K562 (cell line): ENCODE data around the gene MYOG. TPM values are rescaled to one million over a fixed set of nuclear protein-coding genes. Genes with fewer than 3 reads are reported as not detected.

Source experiments
- ATAC-seq: fragments of 200-7000 bp; cut with Tn5 transposase; 3 replicates; pipeline ENCODE4 v1.9.1; 2020; ENCODE audit warnings: moderate library complexity
- BruUV-seq: library from RNA; stranded (reverse); fragments of 400-500 nt; replicated peaks from 2 replicates; lab custom pipeline; 2021; lab: Mats Ljungman, UMichigan
- CTCF ChIA-PET: fragments of 300-600 bp; formaldehyde crosslinking; extraction: SDS; loops from one replicate; lab custom pipeline; 2021; ENCODE audit warnings: low intra/inter-chr PET ratio; lab: Yijun Ruan, JAX
- POLR2A ChIA-PET: fragments of 300-600, 350-650 bp; sonication (Branson Sonifier 250); formaldehyde crosslinking; extraction: SDS; loops from one replicate; lab custom pipeline; 2021; ENCODE audit warnings: antibody characterized with exemption, inconsistent platforms; lab: Yijun Ruan, JAX
- DNase-seq, 4 experiments: peaks; one replicate each; pipeline versions ENCODE4 v3.0.0 to v3.0.0-alpha.2; 2011 to 2018; ENCODE audit warnings: low spot score in 3 of 4, mixed read lengths in 3 of 4; ENCODE audit errors: extremely low read depth in 1 of 4
- FAIRE-seq: peaks from 2 replicates; lab custom pipeline; 2011; peaks lifted over from hg19 to GRCh38; lab: Jason Lieb, UNC
- H2AFZ ChIP-seq: 2 replicates; pipeline ENCODE4 v1.6.0; 2011; ENCODE audit warnings: low read depth, low read length, control low read depth, inconsistent platforms
- H3K27ac ChIP-seq: fragments of 200-600 bp; 3 replicates; pipeline ENCODE4 v1.8.0; 2011; ENCODE audit warnings: low read depth, mild to moderate bottlenecking, control low read depth, inconsistent platforms, low read length, moderate library complexity, mixed read lengths; ENCODE audit errors: extremely low read depth
- H3K27me3 ChIP-seq, 2 experiments: fragments of 300-600 bp in 1 of 2; 2 replicates in 1 of 2; 3 replicates in 1 of 2; pipeline versions ENCODE4 v1.6.0 to v1.8.0; 2011; ENCODE audit warnings: inconsistent platforms in 2 of 2, low read length in 2 of 2, mild to moderate bottlenecking in 1 of 2, mixed read lengths in 1 of 2, moderate library complexity in 1 of 2; ENCODE audit not compliant: control insufficient read depth in 2 of 2, insufficient read depth in 2 of 2
- H3K36me3 ChIP-seq: fragments of 300-600 bp; 3 replicates; pipeline ENCODE4 v1.8.0; 2011; ENCODE audit warnings: mild to moderate bottlenecking, low read length, inconsistent platforms; ENCODE audit not compliant: control insufficient read depth, insufficient read depth
- H3K4me1 ChIP-seq, 2 experiments: fragments of 200-600 bp in 1 of 2; replicated peaks in 1 of 2; 2 replicates in 1 of 2; 3 replicates in 1 of 2; pipeline versions ENCODE4 v1.5.1 to v1.8.0; 2011; ENCODE audit warnings: inconsistent platforms in 2 of 2, low read length in 2 of 2, mild to moderate bottlenecking in 1 of 2, mixed read lengths in 1 of 2, moderate library complexity in 1 of 2; ENCODE audit not compliant: control insufficient read depth in 2 of 2, insufficient read depth in 2 of 2
- H3K4me2 ChIP-seq: 2 replicates; pipeline ENCODE4 v1.6.1; 2011; ENCODE audit warnings: low read length, control low read depth, inconsistent platforms, mixed read lengths; ENCODE audit not compliant: insufficient read depth
- H3K4me3 ChIP-seq: fragments of 200-600 bp; sonication (generic), shearing (Covaris generic); 2 replicates; pipeline ENCODE4 v1.5.1; 2016; ENCODE audit warnings: control low read depth, inconsistent platforms
- H3K79me2 ChIP-seq: fragments of 200-600 bp; 3 replicates; pipeline ENCODE4 v1.8.0; 2011; ENCODE audit warnings: low read length, inconsistent platforms; ENCODE audit not compliant: control insufficient read depth, insufficient read depth
- H3K9ac ChIP-seq, 2 experiments: 2 replicates each; pipeline versions ENCODE4 v1.6.0 to v1.6.1; 2011; ENCODE audit warnings: low read depth in 2 of 2, low read length in 2 of 2, control low read depth in 1 of 2, inconsistent platforms in 1 of 2, mild to moderate bottlenecking in 1 of 2, mixed read lengths in 1 of 2; ENCODE audit not compliant: insufficient read depth in 1 of 2
- H3K9me1 ChIP-seq: one replicate; pipeline ENCODE4 v1.6.0; 2011; ENCODE audit warnings: inconsistent platforms, mild to moderate bottlenecking, low read length, moderate library complexity; ENCODE audit not compliant: control insufficient read depth, insufficient read depth
- H3K9me3 ChIP-seq: replicated peaks from 2 replicates; pipeline ENCODE4 v1.5.1; 2011; ENCODE audit warnings: low read depth, low read length, inconsistent platforms; ENCODE audit not compliant: control insufficient read depth, insufficient read depth
- H4K20me1 ChIP-seq: replicated peaks from 2 replicates; pipeline ENCODE4 v1.6.1; 2011; ENCODE audit warnings: low read length, inconsistent platforms, mixed read lengths; ENCODE audit not compliant: control insufficient read depth, insufficient read depth
- ARID2 ChIP-seq: fragments of 450-650 bp; IDR thresholded peaks from 2 replicates; pipeline ENCODE4 v1.6.1; 2017; ENCODE audit warnings: antibody characterized with exemption, mild to moderate bottlenecking
- ARID3B ChIP-seq: fragments of 250-450 bp; sonication (Bioruptor Pico); IDR thresholded peaks from 2 replicates; pipeline ENCODE4 v1.4.0; 2020; ENCODE audit warnings: borderline replicate concordance
- ASH1L ChIP-seq: fragments of 450-650 bp; IDR thresholded peaks from 2 replicates; pipeline ENCODE4 v1.6.1; 2018; ENCODE audit warnings: borderline replicate concordance, mild to moderate bottlenecking, low read depth; ENCODE audit not compliant: partially characterized antibody
- ELK3 ChIP-seq: fragments of 450-650 bp; formaldehyde crosslinking; IDR thresholded peaks from 2 replicates; pipeline ENCODE4 v1.4.0; 2020; ENCODE audit warnings: mild to moderate bottlenecking
- NONO ChIP-seq, 2 experiments: fragments of 200-400 bp in 1 of 2; fragments of 450-650 bp in 1 of 2; formaldehyde crosslinking in 1 of 2; IDR thresholded peaks; 2 replicates each; pipeline ENCODE4 v1.6.1; 2017; ENCODE audit warnings: low read depth in 2 of 2, mild to moderate bottlenecking in 2 of 2, moderate library complexity in 2 of 2, low read length in 1 of 2
- TFAP4 ChIP-seq: sonication (generic); formaldehyde crosslinking; IDR thresholded peaks from 2 replicates; pipeline ENCODE4 v1.8.0; 2022; ENCODE audit warnings: missing genetic modification reagents, mild to moderate bottlenecking, moderate library complexity, borderline replicate concordance
- ZBTB7A ChIP-seq: IDR thresholded peaks from 2 replicates; pipeline ENCODE4 v1.6.1; 2011; ENCODE audit warnings: low read depth, mild to moderate bottlenecking, low read length, moderate library complexity, borderline replicate concordance; ENCODE audit not compliant: control insufficient read depth
- ZNF282 ChIP-seq: sonication (generic); formaldehyde crosslinking; IDR thresholded peaks from 2 replicates; pipeline ENCODE4 v1.8.1; 2023; ENCODE audit warnings: missing genetic modification reagents
- ZNF77 ChIP-seq: fragments of 250-450 bp; sonication (Bioruptor Pico); IDR thresholded peaks from 2 replicates; pipeline ENCODE4 v1.5.0; 2020
- WGBS: fragments of 100-300 bp; shearing (Covaris generic); methylation state at CpG from one replicate; pipeline ENCODE4 v1.1.6; 2016; ENCODE audit warnings: low coverage, mixed read lengths; ENCODE audit not compliant: insufficient coverage; ENCODE audit errors: missing lambda C conversion rate; 5-methylcytosine and 5-hydroxymethylcytosine counted together
- in situ Hi-C: fragments of 300-500 bp; cut with MboI; formaldehyde crosslinking; loops from 4 replicates; pipeline ENCODE4 v1.15.0; 2018; ENCODE audit warnings: inconsistent platforms, mixed read lengths
- intact Hi-C: fragments of 100-400 bp; cut with micrococcal nuclease; formaldehyde crosslinking; loops from 2 replicates; pipeline ENCODE4 v1.14.2; 2022
- polyA plus RNA-seq, 8 experiments: library from polyadenylated mRNA; depleted of rRNA in 4 of 8; stranded (reverse) in 5 of 8; unstranded in 3 of 8; fragments of >200 nt; fragmentation: Nextera tagmentation in 2 of 8; fragmentation: Illumina TruSeq in 1 of 8; extraction: Ambion mirVana in 2 of 8; extraction: Trizol in 1 of 8; gene quantifications; 2 replicates each; pipeline versions ENCODE4 v1.2.1 to v1.2.3, GENCODE V29; 2011 to 2014; ENCODE audit warnings: inconsistent platforms in 1 of 8, missing spikeins in 1 of 8
- total RNA-seq, 7 experiments: library from RNA; depleted of rRNA in 6 of 7; stranded (reverse); fragments of >200 nt in 6 of 7; fragmentation: Illumina TruSeq in 2 of 7; extraction: Trizol in 2 of 7; gene quantifications; 2 replicates each; pipeline versions ENCODE4 v1.2.1 to v1.2.3, GENCODE V29; 2011 to 2021; ENCODE audit warnings: low replicate concordance in 1 of 7

Gene MYOG
- total and polyA plus RNA-seq, 9 of the 15 experiments (the other 6 are each of a cell fraction or from before 2014, with no cell fraction given): not detected

- TF ChIP-seq ARID3B (CRISPR knock-in tag) (no peak), ELK3 (CRISPR knock-in tag) (no peak)
Observed at GRCh38 chr1:203120325-203121153, 34.7 kb upstream of the MYOG start (continued).

GRCh38 chr1:203117611-203118575, 32.1 kb upstream of the MYOG start:
- peak; percentile 78 to 96 (median 94) for DNase-seq
- 3% methylated on average over 29 of the region's 35 CpGs for WGBS
- H3K27me3 ChIP-seq: peaks cover 12 to 58% of the 10 kb centered on the region in 2 experiments; a peak in 4 of 5 replicates
- peak; percentile 49; the same call in 1 of the 2 replicates for TF ChIP-seq TFAP4 (CRISPR knock-in tag)
- TF ChIP-seq ZBTB7A: peak; percentile 64; the same call in 1 of the 2 replicates
- peak; percentile 30; the same call in 1 of the 2 replicates for TF ChIP-seq ZNF282 (CRISPR knock-in tag)
- no peak for TF ChIP-seq NONO (IDR thresholded peaks at IDR 0.05; ENCODE audit: low read depth in 2 of 2, low read length in 1 of 2)
- TF ChIP-seq ARID2: 0 out of 2 replicates have a peak, but pooled peaks have one; percentile 10
- no peak for TF ChIP-seq ZNF77 (CRISPR knock-in tag)
- no peak for TF ChIP-seq ASH1L

More at GRCh38 chr1:203117611-203118575, 32.1 kb upstream of the MYOG start:
- H3K79me2 ChIP-seq: no peaks in the 10 kb centered on the region
- H3K27ac ChIP-seq: no peak overlapping the region
- ChIA-PET CTCF (interaction anchor here (0.7 to 4.3 kb wide), 6 partner anchors 11 to 151 kb away, joined by 3 to 27 read pairs (median 8); no protein-coding TSS in a partner anchor), POLR2A (interaction anchor here (0.6 to 1.8 kb wide), 10 partner anchors 8 to 436 kb away, joined by 3 to 7 read pairs (median 4); partner anchors contain the start of gene ADORA1)
- no peaks in the 10 kb centered on the region for H3K36me3 ChIP-seq
- peaks cover 0 to 5% of the 10 kb centered on the region in 2 experiments; a peak in 1 of 5 replicates for H3K4me1 ChIP-seq
- no peak overlapping the region for H2AFZ ChIP-seq
- intact Hi-C loops: loop anchor here (1.0 to 5.0 kb wide), 4 partner anchors 54 to 149 kb away; no protein-coding TSS in a partner anchor
- peak overlapping the region in 1 of 2 experiments; percentile 18; a peak in 1 of 4 replicates for H3K9ac ChIP-seq
- ATAC-seq (peak; percentile 100), FAIRE-seq (peak; percentile 51)
- in situ Hi-C loops: no loop called here
- no peak overlapping the region for H3K4me3 ChIP-seq
- no peaks in the 10 kb centered on the region for H3K9me3 ChIP-seq
- no TSS peak for BruUV-seq
- no peak overlapping the region for H3K4me2 ChIP-seq
- H4K20me1 ChIP-seq: no peaks in the 10 kb centered on the region; the same call in 1 of the 2 replicates
- H3K9me1 ChIP-seq: peaks cover 3% of the 10 kb centered on the region
